Measurements from ENCODE around the gene AACS. TPM values are rescaled to one million over a fixed set of nuclear protein-coding genes. Genes with fewer than 3 reads are reported as not detected.

Gene AACS
- polyA plus RNA-seq, 1 donor from 2014 or later = 33.2 TPM

- Histone ChIP-seq H3F3A (ENCODE audit: insufficient read depth, low read length, poor library complexity, severe bottlenecking) (no peaks in the 10 kb centered on the region), H3K4me3 (ENCODE audit: low read length) (no peak overlapping the region), H3K36me3 (ENCODE audit: insufficient read depth, low read length) (no peaks in the 10 kb centered on the region), H3K4me2 (ENCODE audit: low read length) (no peak overlapping the region), H3K9me2 (ENCODE audit: insufficient read depth, low read length) (no peaks in the 10 kb centered on the region), H2AFZ (ENCODE audit: low read depth, low read length) (no peak overlapping the region), H3K79me2 (replicated peaks; ENCODE audit: insufficient read depth, low read length) (no peaks in the 10 kb centered on the region), H3K27ac (ENCODE audit: low read length) (no peak overlapping the region), H3K27me3 (ENCODE audit: insufficient read depth, low read depth, low read length) (no peaks in the 10 kb centered on the region), H3K9me3 (ENCODE audit: low read length) (no peaks in the 10 kb centered on the region), H4K20me1 (ENCODE audit: insufficient read depth) (no peaks in the 10 kb centered on the region), H3K9ac (ENCODE audit: low read length) (no peak overlapping the region)
- TF ChIP-seq REST (IDR thresholded peaks at IDR 0.05; ENCODE audit: borderline replicate concordance) = no peak
- TF ChIP-seq RAD21 (conservative IDR thresholded peaks at IDR 0.05) = no peak
- TF ChIP-seq TAF1 (IDR thresholded peaks at IDR 0.05; ENCODE audit: low read depth) = no peak
- no peak for TF ChIP-seq POLR2AphosphoS5 (IDR thresholded peaks at IDR 0.05)
- no peak for TF ChIP-seq MXI1 (conservative IDR thresholded peaks at IDR 0.05; ENCODE audit: poor library complexity, severe bottlenecking)
- TF ChIP-seq EZH2 (IDR thresholded peaks at IDR 0.05; ENCODE audit: borderline replicate concordance, insufficient read depth, low read length, poor library complexity, severe bottlenecking) = no peak
- no peak for TF ChIP-seq EP300 (conservative IDR thresholded peaks at IDR 0.05; ENCODE audit: poor library complexity, severe bottlenecking)
- TF ChIP-seq SMC3 (conservative IDR thresholded peaks at IDR 0.05; ENCODE audit: poor library complexity) = no peak
- TF ChIP-seq CTCF (IDR thresholded peaks at IDR 0.05; ENCODE audit: poor library complexity, severe bottlenecking) = no peak
Measured at GRCh38 chr12:125160281-125160955, 95.2 kb downstream of the AACS start.

GRCh38 chr12:125161712-125162022, 96.4 kb downstream of the AACS start:
- Histone ChIP-seq H2AFZ (ENCODE audit: low read depth, low read length) (no peak overlapping the region), H3K4me3 (ENCODE audit: low read length) (no peak overlapping the region), H3F3A (ENCODE audit: insufficient read depth, low read length, poor library complexity, severe bottlenecking) (no peaks in the 10 kb centered on the region), H4K20me1 (ENCODE audit: insufficient read depth) (no peaks in the 10 kb centered on the region), H3K9ac (ENCODE audit: low read length) (no peak overlapping the region), H3K79me2 (replicated peaks; ENCODE audit: insufficient read depth, low read length) (no peaks in the 10 kb centered on the region), H3K9me2 (ENCODE audit: insufficient read depth, low read length) (no peaks in the 10 kb centered on the region), H3K36me3 (ENCODE audit: insufficient read depth, low read length) (no peaks in the 10 kb centered on the region), H3K9me3 (ENCODE audit: low read length) (no peaks in the 10 kb centered on the region), H3K27me3 (ENCODE audit: insufficient read depth, low read depth, low read length) (no peaks in the 10 kb centered on the region), H3K4me2 (ENCODE audit: low read length) (no peak overlapping the region), H3K27ac (ENCODE audit: low read length) (no peak overlapping the region)
- TF ChIP-seq RAD21 (conservative IDR thresholded peaks at IDR 0.05) (no peak), EP300 (conservative IDR thresholded peaks at IDR 0.05; ENCODE audit: poor library complexity, severe bottlenecking) (no peak), REST (IDR thresholded peaks at IDR 0.05; ENCODE audit: borderline replicate concordance) (no peak), TAF1 (IDR thresholded peaks at IDR 0.05; ENCODE audit: low read depth) (no peak), MXI1 (conservative IDR thresholded peaks at IDR 0.05; ENCODE audit: poor library complexity, severe bottlenecking) (no peak), CTCF (IDR thresholded peaks at IDR 0.05; ENCODE audit: poor library complexity, severe bottlenecking) (no peak), POLR2AphosphoS5 (IDR thresholded peaks at IDR 0.05) (no peak)
